Astrocyte of the spinal cord (primary cell): ENCODE results near the gene CSNK2B.

Experiments used
- DNase-seq: peaks from one replicate; pipeline ENCODE4 v3.0.0; 2011; ENCODE audit warnings: low read depth, low spot score
- H3K4me3 ChIP-seq: 2 replicates; pipeline ENCODE4 v1.5.1; 2011; ENCODE audit warnings: low read depth, mild to moderate bottlenecking, low read length, moderate library complexity
- in situ Hi-C: cut with HindIII; loops from 2 replicates; pipeline ENCODE4 v1.10.0; 2017; ENCODE audit warnings: low sequenced_read_pairs
- TF ChIP-seq, protein P1 (sequence below): IDR thresholded peaks from 2 replicates; pipeline ENCODE4 v1.5.1; 2012; ENCODE audit warnings: low read depth, mild to moderate bottlenecking, low read length, inconsistent platforms

Gene CSNK2B

DNA sequence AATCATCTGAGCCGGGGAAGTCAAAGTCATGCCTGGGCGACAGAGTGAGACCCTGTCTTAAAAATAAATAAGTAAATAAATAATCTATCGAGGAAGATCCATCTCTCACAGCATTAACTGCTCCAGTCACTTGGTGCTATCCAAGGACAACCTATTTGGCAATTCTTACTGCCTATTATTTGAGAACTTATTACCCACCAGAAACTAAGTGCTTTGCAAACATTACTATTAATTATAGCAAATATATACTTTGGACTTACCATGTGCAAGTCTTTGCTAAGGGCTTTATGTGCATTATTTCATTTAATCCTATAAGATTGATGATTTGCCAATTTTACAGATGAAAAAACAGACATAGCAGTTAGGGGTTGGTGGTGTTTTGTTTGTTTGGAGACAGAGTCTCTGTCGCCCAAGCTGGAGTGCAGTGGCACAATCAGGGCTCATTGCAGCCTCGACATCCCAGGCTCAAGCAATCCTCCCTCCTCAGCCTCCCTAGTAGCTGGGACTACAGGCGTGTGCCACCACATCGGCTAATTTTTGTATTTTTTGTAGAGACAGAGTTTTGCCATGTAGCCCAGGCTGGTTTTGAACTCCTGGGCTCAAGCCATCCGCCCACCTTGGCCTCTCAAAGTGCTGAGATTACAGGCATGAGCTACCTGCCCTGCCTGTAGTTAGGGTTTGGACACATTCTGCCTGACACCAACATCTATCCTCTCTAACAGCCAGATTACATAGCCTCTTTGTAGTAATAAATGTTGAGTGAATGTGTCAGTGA, 11.1 kb upstream of the CSNK2B start:
- TF ChIP-seq, protein P1, sequence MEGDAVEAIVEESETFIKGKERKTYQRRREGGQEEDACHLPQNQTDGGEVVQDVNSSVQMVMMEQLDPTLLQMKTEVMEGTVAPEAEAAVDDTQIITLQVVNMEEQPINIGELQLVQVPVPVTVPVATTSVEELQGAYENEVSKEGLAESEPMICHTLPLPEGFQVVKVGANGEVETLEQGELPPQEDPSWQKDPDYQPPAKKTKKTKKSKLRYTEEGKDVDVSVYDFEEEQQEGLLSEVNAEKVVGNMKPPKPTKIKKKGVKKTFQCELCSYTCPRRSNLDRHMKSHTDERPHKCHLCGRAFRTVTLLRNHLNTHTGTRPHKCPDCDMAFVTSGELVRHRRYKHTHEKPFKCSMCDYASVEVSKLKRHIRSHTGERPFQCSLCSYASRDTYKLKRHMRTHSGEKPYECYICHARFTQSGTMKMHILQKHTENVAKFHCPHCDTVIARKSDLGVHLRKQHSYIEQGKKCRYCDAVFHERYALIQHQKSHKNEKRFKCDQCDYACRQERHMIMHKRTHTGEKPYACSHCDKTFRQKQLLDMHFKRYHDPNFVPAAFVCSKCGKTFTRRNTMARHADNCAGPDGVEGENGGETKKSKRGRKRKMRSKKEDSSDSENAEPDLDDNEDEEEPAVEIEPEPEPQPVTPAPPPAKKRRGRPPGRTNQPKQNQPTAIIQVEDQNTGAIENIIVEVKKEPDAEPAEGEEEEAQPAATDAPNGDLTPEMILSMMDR = no peak
- no peak for DNase-seq
- H3K4me3 ChIP-seq = no peak overlapping the region
- in situ Hi-C loops = no loop called here

DNA sequence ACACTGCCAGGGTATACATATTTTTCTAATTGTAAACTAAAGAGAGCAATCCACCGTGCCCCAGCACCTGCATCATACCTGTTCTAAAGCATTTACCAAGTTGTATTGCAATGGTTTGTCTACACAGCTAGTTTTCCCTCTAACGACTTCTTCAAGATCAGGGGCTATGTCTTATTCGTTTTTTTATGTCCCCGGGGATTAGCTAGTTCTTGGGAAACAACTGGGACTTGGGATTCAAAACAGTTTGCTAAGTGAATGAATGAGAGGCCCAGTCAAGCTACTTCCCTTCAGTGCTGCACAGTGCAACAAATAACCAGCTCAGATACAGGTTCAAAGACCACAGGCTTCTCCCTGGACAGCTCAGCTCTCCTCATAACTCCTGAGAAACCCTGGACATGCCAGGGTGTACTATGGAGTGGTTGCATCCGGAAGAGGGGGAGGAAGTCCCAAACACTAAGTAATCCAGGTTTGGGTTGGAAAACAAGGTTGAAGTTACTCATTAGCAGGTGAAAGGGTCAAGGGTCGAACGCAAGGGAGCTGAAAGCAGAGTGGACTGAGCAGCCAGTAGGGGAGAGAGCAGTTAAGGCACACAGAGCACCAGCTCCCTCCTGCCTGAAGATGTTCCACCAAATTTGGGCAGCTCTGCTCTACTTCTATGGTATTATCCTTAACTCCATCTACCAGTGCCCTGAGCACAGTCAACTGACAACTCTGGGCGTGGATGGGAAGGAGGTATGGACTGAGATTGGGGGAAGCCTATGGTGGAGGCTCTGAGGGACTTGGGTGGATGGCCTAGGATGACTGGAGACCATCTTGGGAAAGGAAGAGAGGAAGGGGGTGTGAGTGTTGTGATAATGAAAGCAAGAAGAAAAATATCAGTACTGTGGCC, 10.3 kb upstream of the CSNK2B start, which contains the start of gene APOM:
Gene APOM, plus strand, starts transcription at position 546 of the 889 bp plus-strand sequence. Its CDS starts 73 bp downstream, at position 619.
- DNase-seq = no peak
- TF ChIP-seq, protein P1 = no peak
- H3K4me3 ChIP-seq = no peak within 1 kb of the TSS
- in situ Hi-C loops = no loop called here

DNA sequence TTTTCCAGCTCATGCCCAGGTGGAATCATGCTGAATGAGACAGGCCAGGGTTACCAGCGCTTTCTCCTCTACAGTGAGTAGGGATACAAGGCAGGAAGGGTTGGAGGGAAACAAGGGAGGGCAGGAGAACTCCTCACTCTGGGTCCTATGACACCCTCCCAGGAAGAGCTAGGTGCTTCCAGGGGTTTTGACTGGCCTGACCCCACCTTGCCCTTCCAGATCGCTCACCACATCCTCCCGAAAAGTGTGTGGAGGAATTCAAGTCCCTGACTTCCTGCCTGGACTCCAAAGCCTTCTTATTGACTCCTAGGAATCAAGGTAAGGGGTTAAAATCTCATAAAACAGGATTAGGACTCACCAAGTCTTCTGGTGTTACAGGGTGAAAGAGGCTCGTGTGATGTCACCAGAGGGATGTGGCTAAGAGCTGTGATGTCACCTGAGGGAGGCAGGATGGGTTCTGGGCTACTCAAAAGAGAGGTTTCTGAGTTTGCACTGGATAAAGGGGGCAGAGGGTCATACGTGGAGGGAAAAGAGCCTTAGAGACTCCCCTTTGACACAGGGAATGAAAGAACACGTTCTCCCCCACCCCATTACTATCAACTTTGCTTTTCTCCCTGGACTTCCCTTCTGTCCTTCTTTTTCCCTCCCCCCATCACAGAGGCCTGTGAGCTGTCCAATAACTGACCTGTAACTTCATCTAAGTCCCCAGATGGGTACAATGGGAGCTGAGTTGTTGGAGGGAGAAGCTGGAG, 8.3 kb upstream of the CSNK2B start:
- H3K4me3 ChIP-seq = no peak overlapping the region
- no peak for DNase-seq
- in situ Hi-C loops = no loop called here
- TF ChIP-seq, protein P1 = no peak

DNA sequence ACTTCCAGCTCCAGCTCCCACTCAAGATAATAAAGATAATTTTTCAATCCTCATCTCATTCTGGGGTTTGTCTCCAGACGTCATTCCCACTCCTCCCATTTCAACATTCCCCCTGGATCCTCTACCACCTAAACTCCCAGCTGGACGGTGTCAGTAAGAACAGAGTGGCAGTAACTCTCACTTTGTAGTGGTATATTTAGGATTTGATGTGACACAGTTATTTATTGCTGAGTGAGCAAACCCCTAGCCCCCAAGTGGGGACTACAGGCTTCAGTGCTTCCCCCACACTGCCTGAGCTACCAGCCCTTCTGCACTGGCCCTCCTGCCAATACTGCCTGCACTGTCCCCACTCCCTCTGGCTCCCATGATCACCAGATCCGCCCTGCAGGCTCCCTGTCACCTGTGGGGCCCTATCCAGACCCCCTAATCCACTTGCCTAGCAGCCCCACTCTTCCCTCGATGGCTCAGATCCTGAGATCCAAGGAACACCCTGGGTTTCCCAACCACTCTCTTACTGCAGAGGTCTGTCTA, 7.7 kb upstream of the CSNK2B start:
- in situ Hi-C loops = no loop called here
- TF ChIP-seq, protein P1 = no peak
- no peak for DNase-seq
- no peak overlapping the region for H3K4me3 ChIP-seq

DNA sequence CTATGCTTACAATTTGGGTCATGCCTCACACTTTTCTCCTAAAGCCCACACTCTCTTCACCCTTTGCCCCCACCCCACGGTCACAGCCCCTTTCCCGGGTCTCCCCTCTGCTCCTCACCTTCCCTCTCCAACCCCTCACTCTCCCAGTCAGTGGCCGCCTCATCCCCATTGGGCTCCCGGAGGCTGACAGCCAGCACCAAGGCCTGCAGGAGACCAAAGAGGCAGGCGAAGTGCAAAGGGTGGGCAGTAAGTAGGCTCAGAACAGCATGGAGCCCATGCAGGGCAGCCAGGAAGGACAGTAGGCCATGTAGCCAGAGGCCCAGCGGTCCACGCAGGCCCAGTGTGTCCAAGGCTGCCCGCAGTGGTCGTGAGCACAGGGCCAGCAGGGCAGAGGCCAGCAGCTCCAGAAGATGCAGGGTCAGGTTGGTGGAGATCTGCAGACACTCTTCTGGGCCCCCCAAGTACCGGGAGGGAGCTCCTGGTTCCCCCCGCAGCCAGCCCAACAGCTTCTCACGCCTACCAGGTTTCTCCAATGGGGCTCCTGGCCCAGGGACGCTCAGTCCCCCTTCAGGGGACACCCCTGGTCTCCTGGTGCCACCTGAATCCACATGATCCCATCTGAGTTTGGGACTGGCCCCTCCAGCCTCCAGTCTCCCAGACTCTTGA, 6.8 kb upstream of the CSNK2B start:
- peak overlapping the region; percentile 61 for H3K4me3 ChIP-seq
- in situ Hi-C loops = no loop called here
- TF ChIP-seq, protein P1 = no peak
- no peak for DNase-seq
